IPS-18a (cell line): ENCODE results near the gene NOXO1.
A peak's percentile ranks its signal among the peaks of the same experiment; 100 is the strongest.

Experiments
- H3K27ac ChIP-seq: one replicate; pipeline ENCODE4 v1.5.1; 2013; ENCODE audit warnings: low read length
- H3K27me3 ChIP-seq: one replicate; pipeline ENCODE4 v1.6.1; 2013; ENCODE audit warnings: mild to moderate bottlenecking, low read length; ENCODE audit not compliant: control insufficient read depth, insufficient read depth
- H3K36me3 ChIP-seq: one replicate; pipeline ENCODE4 v1.6.1; 2013; ENCODE audit warnings: low read depth, low read length; ENCODE audit not compliant: control insufficient read depth
- H3K4me1 ChIP-seq: one replicate; pipeline ENCODE4 v1.6.1; 2013; ENCODE audit warnings: low read depth, low read length; ENCODE audit not compliant: control insufficient read depth
- H3K4me3 ChIP-seq: one replicate; pipeline ENCODE4 v1.5.1; 2013; ENCODE audit warnings: low read length
- H3K9ac ChIP-seq: one replicate; pipeline ENCODE4 v1.6.1; 2013; ENCODE audit warnings: mild to moderate bottlenecking, low read length, moderate library complexity
- H3K9me3 ChIP-seq: one replicate; pipeline ENCODE4 v1.6.1; 2013; ENCODE audit warnings: low read depth, low read length; ENCODE audit not compliant: control insufficient read depth

Gene NOXO1

DNA sequence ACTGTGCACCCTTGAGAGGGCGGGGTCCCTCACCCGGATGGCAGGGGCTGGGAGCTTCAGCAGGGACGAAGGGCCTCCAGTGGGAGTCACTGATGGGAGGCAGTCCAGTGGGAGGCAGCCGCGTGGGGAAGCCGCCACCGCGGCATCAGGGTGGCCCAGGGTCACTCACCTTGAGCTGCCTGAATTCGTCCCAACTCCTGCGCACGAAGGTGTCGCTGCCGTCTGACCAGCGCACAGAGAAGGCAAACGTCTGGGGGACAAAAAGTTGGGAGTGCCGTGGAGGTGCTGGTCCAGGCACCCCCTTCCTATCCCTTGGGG, 540 bp downstream of the NOXO1 start:
- Histone ChIP-seq H3K4me1 (peaks cover 13% of the 10 kb centered on the region), H3K27me3 (peaks cover 41% of the 10 kb centered on the region), H3K9ac (no peak overlapping the region), H3K27ac (no peak overlapping the region), H3K36me3 (peaks cover 15% of the 10 kb centered on the region), H3K4me3 (no peak overlapping the region), H3K9me3 (no peaks in the 10 kb centered on the region)

GRCh38 chr16:1980030-1980769, 1.1 kb downstream of the NOXO1 start:
- H3K27me3 ChIP-seq, result peaks cover 41% of the 10 kb centered on the region
- no peak overlapping the region for H3K27ac ChIP-seq
- peaks cover 13% of the 10 kb centered on the region for H3K4me1 ChIP-seq
- peaks cover 19% of the 10 kb centered on the region for H3K36me3 ChIP-seq
- no peaks in the 10 kb centered on the region for H3K9me3 ChIP-seq
- H3K9ac ChIP-seq, result no peak overlapping the region
- peak overlapping the region; percentile 30 for H3K4me3 ChIP-seq

GRCh38 chr16:1979271-1980029, 1.8 kb downstream of the NOXO1 start:
- Histone ChIP-seq H3K9ac (no peak overlapping the region), H3K9me3 (no peaks in the 10 kb centered on the region), H3K27me3 (peaks cover 41% of the 10 kb centered on the region), H3K36me3 (peaks cover 26% of the 10 kb centered on the region), H3K4me1 (peaks cover 13% of the 10 kb centered on the region), H3K27ac (no peak overlapping the region), H3K4me3 (peak overlapping the region; percentile 30)

- H3K36me3 ChIP-seq, result peaks cover 28% of the 10 kb centered on the region
- H3K4me1 ChIP-seq, result peaks cover 13% of the 10 kb centered on the region
- H3K27me3 ChIP-seq, result peaks cover 41% of the 10 kb centered on the region
- H3K4me3 ChIP-seq, result peak overlapping the region; percentile 30
- no peak overlapping the region for H3K27ac ChIP-seq
- H3K9me3 ChIP-seq, result no peaks in the 10 kb centered on the region
- no peak overlapping the region for H3K9ac ChIP-seq
Observed at GRCh38 chr16:1978476-1979120, 2.7 kb downstream of the NOXO1 start.

GRCh38 chr16:1977875-1978268, 3.4 kb downstream of the NOXO1 start:
- Histone ChIP-seq H3K9ac (no peak overlapping the region), H3K9me3 (no peaks in the 10 kb centered on the region), H3K27me3 (peaks cover 37% of the 10 kb centered on the region), H3K4me1 (peaks cover 9% of the 10 kb centered on the region), H3K36me3 (peaks cover 28% of the 10 kb centered on the region), H3K27ac (no peak overlapping the region), H3K4me3 (no peak overlapping the region)

DNA sequence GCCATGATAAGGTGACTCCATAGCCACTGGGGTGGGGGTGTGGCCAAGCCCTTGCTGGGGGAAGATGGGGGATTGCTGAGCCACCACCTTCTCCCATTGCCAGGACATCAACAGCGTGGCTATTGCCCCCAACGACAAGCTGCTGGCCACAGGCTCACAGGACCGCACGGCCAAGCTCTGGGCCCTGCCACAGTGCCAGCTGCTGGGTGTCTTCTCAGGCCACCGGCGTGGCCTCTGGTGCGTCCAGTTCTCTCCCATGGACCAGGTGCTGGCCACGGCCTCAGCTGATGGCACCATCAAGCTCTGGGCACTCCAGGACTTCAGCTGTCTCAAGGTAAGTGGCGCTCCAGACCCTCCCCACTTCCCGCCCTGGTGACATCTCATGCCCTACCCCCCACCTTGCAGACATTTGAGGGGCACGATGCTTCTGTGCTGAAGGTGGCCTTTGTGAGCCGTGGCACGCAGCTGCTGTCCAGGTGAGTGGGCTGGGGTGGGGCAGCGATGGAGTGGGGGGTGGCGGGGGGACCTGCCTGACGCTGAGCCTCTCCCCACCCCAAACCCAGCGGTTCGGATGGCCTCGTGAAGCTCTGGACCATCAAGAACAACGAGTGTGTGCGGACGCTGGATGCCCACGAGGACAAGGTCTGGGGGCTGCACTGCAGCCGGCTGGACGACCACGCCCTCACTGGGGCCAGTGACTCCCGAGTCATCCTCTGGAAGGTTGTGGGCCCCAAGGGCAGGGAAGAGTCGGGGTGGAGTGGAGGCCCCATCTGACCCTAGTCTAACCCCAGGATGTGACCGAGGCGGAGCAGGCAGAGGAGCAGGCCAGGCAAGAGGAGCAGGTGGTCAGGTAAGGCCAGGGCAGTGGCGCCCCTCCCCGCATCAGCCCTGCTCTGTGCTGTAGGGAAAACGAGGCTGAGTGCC, 4.1 kb downstream of the NOXO1 start:
- Histone ChIP-seq H3K9ac (no peak overlapping the region), H3K36me3 (peaks cover 28% of the 10 kb centered on the region), H3K4me3 (no peak overlapping the region), H3K4me1 (peaks cover 9% of the 10 kb centered on the region), H3K27me3 (peaks cover 30% of the 10 kb centered on the region), H3K27ac (no peak overlapping the region), H3K9me3 (no peaks in the 10 kb centered on the region)

DNA sequence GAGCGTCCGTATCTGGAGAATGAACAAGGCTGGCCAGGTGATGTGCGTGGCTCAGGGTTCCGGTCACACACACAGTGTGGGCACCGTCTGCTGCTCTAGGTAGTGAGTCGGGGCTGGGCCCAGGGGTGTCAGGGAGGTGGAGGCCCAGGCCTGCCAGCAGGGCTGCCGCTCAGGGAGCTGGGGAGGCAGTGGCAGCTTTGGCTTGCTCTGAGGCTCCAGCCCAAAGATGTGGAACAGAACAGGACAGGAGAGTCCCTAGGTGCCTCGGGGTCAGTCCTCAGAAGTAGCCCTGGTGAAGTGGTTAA, 5.1 kb downstream of the NOXO1 start:
- Histone ChIP-seq H3K9ac (no peak overlapping the region), H3K36me3 (peaks cover 28% of the 10 kb centered on the region), H3K9me3 (no peaks in the 10 kb centered on the region), H3K27ac (no peak overlapping the region), H3K27me3 (peaks cover 20% of the 10 kb centered on the region), H3K4me3 (no peak overlapping the region), H3K4me1 (peaks cover 9% of the 10 kb centered on the region)

- H3K9me3 ChIP-seq, result no peaks in the 10 kb centered on the region
- peaks cover 28% of the 10 kb centered on the region for H3K36me3 ChIP-seq
- H3K27ac ChIP-seq, result no peak overlapping the region
- H3K4me1 ChIP-seq, result peaks cover 8% of the 10 kb centered on the region
- peaks cover 14% of the 10 kb centered on the region for H3K27me3 ChIP-seq
- no peak overlapping the region for H3K4me3 ChIP-seq
- no peak overlapping the region for H3K9ac ChIP-seq
Observed at GRCh38 chr16:1975432-1976215, 5.6 kb downstream of the NOXO1 start.

DNA sequence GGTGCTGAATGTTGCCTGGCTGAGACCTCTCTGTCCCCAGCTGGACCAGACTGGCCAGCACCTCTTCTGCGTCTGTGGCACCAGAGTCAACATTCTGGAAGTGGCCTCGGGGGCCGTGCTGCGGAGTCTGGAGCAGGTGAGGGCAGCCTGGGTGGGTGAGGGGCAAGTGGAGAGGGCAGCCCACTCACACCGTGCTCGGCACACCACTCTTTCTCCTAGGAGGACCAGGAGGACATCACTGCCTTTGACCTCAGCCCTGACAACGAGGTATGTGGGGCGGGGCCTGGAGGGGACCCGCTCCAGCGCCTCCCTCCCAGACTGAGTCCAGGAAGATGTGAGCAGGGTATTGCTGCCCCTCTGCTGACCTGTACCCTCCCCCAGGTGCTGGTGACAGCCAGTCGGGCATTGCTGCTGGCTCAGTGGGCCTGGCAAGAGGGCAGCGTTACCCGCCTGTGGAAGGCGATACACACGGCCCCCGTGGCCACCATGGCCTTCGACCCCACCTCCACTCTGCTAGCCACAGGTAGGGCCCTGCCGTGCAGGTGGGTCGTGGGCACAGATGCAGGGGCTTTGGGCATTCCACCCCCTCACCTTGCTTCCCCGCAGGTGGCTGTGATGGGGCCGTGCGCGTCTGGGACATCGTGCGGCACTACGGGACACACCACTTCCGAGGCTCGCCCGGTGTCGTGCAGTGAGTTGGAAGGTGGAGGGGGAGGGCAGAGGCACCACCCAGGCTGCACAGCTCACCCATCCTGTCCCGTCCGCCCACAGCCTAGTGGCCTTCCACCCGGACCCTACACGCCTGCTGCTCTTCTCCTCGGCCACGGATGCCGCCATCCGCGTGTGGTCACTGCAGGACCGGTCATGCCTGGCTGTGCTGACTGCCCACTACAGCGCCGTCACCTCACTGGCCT, 6.9 kb downstream of the NOXO1 start:
- peaks cover 2% of the 10 kb centered on the region for H3K27me3 ChIP-seq
- H3K9ac ChIP-seq, result no peak overlapping the region
- H3K4me1 ChIP-seq, result no peaks in the 10 kb centered on the region
- H3K36me3 ChIP-seq, result peaks cover 28% of the 10 kb centered on the region
- no peak overlapping the region for H3K4me3 ChIP-seq
- H3K9me3 ChIP-seq, result no peaks in the 10 kb centered on the region
- H3K27ac ChIP-seq, result no peak overlapping the region

DNA sequence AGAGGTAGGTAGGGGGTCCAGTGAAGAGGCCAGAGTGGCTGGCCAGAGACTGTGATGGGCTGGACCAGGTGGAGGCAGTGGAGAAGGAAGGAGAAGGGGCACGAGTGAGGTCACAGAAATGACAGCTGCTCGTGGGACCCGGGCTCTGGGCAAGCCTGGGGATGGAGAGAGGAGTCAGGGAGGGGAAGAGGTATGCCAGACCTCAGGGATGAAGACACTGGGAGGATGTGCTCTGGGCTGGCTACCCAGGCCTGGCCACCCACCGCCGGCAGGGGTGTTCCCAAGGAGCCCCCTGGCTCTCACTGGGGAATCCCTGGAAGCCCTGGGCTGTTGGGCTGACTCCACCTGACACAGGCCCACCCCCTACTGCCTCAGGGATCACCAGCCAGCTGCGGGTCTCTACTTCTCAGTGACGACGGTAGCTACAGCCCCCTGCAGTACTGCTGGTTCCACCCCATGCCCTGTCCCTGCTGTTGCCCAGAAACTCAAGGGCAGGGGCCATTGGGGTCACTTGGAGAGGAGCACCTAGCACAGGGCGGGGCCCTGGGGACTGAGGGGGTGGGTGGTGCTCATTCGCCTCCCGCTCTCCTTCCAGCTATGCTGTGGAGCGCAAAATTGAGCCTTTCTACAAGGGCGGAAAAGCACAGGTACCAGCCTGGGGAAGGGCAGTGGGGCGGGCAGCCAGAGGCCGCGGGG, 7.7 kb downstream of the NOXO1 start:
- no peak overlapping the region for H3K27ac ChIP-seq
- no peaks in the 10 kb centered on the region for H3K9me3 ChIP-seq
- H3K4me1 ChIP-seq, result no peaks in the 10 kb centered on the region
- no peak overlapping the region for H3K9ac ChIP-seq
- no peak overlapping the region for H3K4me3 ChIP-seq
- peaks cover 28% of the 10 kb centered on the region for H3K36me3 ChIP-seq
- H3K27me3 ChIP-seq, result no peaks in the 10 kb centered on the region
